K562 (cell line): Measurements from ENCODE around the gene FAM209A.

Experiments
- POLR2A ChIP-seq: fragments of 450-650 bp; conservative IDR thresholded peaks from 2 replicates; pipeline ENCODE4 v1.6.1; 2016
- RAD51 ChIP-seq: fragments of 450-650 bp; IDR thresholded peaks from 2 replicates; pipeline ENCODE4 v1.7.1; 2016; ENCODE audit warnings: low read depth, mild to moderate bottlenecking, borderline replicate concordance
- SIN3A ChIP-seq, 2 experiments: fragments of 150-350 bp in 1 of 2; IDR thresholded peaks; 2 replicates each; pipeline ENCODE4 v1.6.1; 2011 to 2016; ENCODE audit warnings: borderline replicate concordance in 2 of 2, low read depth in 2 of 2, low read length in 2 of 2, mild to moderate bottlenecking in 2 of 2, moderate library complexity in 2 of 2; ENCODE audit not compliant: control insufficient read depth in 1 of 2
- SRSF3 ChIP-seq: fragments of 200-400 bp; formaldehyde crosslinking; IDR thresholded peaks from 2 replicates; pipeline ENCODE4 v1.6.1; 2016; ENCODE audit warnings: mild to moderate bottlenecking, low read length, moderate library complexity; ENCODE audit not compliant: insufficient read depth
- ZNF239 ChIP-seq: fragments of 250-450 bp; sonication (Bioruptor Pico); IDR thresholded peaks from 2 replicates; pipeline ENCODE4 v1.4.0; 2020; ENCODE audit warnings: mild to moderate bottlenecking
- TF ChIP-seq, protein P1 (sequence below): IDR thresholded peaks from 2 replicates; pipeline ENCODE4 v1.6.1; 2016; ENCODE audit warnings: missing genetic modification characterization, missing compliant biosample characterization
- TF ChIP-seq, protein P2 (sequence below), 3 experiments: IDR thresholded peaks in 2 of 3; conservative IDR thresholded peaks in 1 of 3; 2 replicates each; pipeline ENCODE4 v1.5.1; 2011 to 2012; ENCODE audit warnings: low read length in 3 of 3, mild to moderate bottlenecking in 3 of 3, control low read depth in 2 of 3, improper control_type of control experiment in 1 of 3, inconsistent platforms in 1 of 3, low read depth in 1 of 3, mixed read lengths in 1 of 3, moderate library complexity in 1 of 3; ENCODE audit not compliant: insufficient read depth in 2 of 3
- TF ChIP-seq, protein P3 (sequence below): sonication (generic); formaldehyde crosslinking; IDR thresholded peaks from 2 replicates; pipeline ENCODE4 v1.4.0; 2020; ENCODE audit warnings: mild to moderate bottlenecking, missing genetic modification reagents
- TF ChIP-seq, protein P4 (sequence below): fragments of 250-450 bp; sonication (Bioruptor Pico); IDR thresholded peaks from 2 replicates; pipeline ENCODE4 v1.5.0; 2020; ENCODE audit warnings: mild to moderate bottlenecking, borderline replicate concordance

DNA sequence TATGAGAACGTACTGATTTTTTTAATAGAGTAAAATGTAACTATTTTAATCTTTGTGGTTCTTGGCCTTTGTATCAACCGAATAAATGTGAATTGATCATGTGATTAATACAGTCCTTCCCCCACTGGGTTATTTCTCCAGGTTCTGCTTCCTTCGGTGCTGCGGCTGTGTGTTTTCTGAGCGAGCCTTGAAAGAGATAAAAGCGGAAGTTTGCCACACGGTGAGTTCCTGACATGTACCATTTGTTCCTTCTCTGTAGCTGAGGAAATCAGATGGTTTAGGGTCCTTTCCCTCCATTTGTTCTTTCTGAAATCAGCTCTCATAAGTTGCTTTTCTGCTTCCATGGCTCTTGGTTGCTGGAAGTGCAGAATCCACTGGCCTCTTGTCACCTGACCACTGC is 40.6 kb upstream of the FAM209A start:
- TF ChIP-seq, protein P1, sequence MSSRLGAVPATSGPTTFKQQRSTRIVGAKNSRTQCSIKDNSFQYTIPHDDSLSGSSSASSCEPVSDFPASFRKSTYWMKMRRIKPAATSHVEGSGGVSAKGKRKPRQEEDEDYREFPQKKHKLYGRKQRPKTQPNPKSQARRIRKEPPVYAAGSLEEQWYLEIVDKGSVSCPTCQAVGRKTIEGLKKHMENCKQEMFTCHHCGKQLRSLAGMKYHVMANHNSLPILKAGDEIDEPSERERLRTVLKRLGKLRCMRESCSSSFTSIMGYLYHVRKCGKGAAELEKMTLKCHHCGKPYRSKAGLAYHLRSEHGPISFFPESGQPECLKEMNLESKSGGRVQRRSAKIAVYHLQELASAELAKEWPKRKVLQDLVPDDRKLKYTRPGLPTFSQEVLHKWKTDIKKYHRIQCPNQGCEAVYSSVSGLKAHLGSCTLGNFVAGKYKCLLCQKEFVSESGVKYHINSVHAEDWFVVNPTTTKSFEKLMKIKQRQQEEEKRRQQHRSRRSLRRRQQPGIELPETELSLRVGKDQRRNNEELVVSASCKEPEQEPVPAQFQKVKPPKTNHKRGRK (tag): no peak
- TF ChIP-seq, protein P2, sequence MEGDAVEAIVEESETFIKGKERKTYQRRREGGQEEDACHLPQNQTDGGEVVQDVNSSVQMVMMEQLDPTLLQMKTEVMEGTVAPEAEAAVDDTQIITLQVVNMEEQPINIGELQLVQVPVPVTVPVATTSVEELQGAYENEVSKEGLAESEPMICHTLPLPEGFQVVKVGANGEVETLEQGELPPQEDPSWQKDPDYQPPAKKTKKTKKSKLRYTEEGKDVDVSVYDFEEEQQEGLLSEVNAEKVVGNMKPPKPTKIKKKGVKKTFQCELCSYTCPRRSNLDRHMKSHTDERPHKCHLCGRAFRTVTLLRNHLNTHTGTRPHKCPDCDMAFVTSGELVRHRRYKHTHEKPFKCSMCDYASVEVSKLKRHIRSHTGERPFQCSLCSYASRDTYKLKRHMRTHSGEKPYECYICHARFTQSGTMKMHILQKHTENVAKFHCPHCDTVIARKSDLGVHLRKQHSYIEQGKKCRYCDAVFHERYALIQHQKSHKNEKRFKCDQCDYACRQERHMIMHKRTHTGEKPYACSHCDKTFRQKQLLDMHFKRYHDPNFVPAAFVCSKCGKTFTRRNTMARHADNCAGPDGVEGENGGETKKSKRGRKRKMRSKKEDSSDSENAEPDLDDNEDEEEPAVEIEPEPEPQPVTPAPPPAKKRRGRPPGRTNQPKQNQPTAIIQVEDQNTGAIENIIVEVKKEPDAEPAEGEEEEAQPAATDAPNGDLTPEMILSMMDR (IDR thresholded peaks at IDR 0.05 in 2 of 3, conservative IDR thresholded peaks at IDR 0.05 in 1 of 3; ENCODE audit: insufficient read depth in 2 of 3, low read depth in 1 of 3, low read length in 3 of 3): no peak
- TF ChIP-seq ZNF239 (CRISPR knock-in tag): no peak
- TF ChIP-seq, protein P3, sequence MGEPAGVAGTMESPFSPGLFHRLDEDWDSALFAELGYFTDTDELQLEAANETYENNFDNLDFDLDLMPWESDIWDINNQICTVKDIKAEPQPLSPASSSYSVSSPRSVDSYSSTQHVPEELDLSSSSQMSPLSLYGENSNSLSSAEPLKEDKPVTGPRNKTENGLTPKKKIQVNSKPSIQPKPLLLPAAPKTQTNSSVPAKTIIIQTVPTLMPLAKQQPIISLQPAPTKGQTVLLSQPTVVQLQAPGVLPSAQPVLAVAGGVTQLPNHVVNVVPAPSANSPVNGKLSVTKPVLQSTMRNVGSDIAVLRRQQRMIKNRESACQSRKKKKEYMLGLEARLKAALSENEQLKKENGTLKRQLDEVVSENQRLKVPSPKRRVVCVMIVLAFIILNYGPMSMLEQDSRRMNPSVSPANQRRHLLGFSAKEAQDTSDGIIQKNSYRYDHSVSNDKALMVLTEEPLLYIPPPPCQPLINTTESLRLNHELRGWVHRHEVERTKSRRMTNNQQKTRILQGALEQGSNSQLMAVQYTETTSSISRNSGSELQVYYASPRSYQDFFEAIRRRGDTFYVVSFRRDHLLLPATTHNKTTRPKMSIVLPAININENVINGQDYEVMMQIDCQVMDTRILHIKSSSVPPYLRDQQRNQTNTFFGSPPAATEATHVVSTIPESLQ (CRISPR knock-in tag): no peak
- TF ChIP-seq RAD51: no peak
- TF ChIP-seq POLR2A: no peak
- no peak for TF ChIP-seq SIN3A (IDR thresholded peaks at IDR 0.05; ENCODE audit: borderline replicate concordance in 2 of 2, control insufficient read depth in 1 of 2, low read depth in 2 of 2, low read length in 2 of 2)
- TF ChIP-seq SRSF3: no peak
- TF ChIP-seq, protein P4, sequence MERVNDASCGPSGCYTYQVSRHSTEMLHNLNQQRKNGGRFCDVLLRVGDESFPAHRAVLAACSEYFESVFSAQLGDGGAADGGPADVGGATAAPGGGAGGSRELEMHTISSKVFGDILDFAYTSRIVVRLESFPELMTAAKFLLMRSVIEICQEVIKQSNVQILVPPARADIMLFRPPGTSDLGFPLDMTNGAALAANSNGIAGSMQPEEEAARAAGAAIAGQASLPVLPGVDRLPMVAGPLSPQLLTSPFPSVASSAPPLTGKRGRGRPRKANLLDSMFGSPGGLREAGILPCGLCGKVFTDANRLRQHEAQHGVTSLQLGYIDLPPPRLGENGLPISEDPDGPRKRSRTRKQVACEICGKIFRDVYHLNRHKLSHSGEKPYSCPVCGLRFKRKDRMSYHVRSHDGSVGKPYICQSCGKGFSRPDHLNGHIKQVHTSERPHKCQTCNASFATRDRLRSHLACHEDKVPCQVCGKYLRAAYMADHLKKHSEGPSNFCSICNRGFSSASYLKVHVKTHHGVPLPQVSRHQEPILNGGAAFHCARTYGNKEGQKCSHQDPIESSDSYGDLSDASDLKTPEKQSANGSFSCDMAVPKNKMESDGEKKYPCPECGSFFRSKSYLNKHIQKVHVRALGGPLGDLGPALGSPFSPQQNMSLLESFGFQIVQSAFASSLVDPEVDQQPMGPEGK (CRISPR knock-in tag): no peak
